ELF-1 (cell line): ENCODE measurements around the gene ZNF766.
A peak's percentile ranks its signal among the peaks of the same experiment; 100 is the strongest.
"Not testable (repeated sequence)": the region's sequence is repeated elsewhere in the genome, so short reads cannot be mapped to it uniquely, and the experiment has no call there.

Experiments
- DNase-seq: peaks from one replicate; pipeline ENCODE4 v3.0.0-alpha.2; 2016; ENCODE audit warnings: low read depth, low spot score

ZNF766 gene

DNA sequence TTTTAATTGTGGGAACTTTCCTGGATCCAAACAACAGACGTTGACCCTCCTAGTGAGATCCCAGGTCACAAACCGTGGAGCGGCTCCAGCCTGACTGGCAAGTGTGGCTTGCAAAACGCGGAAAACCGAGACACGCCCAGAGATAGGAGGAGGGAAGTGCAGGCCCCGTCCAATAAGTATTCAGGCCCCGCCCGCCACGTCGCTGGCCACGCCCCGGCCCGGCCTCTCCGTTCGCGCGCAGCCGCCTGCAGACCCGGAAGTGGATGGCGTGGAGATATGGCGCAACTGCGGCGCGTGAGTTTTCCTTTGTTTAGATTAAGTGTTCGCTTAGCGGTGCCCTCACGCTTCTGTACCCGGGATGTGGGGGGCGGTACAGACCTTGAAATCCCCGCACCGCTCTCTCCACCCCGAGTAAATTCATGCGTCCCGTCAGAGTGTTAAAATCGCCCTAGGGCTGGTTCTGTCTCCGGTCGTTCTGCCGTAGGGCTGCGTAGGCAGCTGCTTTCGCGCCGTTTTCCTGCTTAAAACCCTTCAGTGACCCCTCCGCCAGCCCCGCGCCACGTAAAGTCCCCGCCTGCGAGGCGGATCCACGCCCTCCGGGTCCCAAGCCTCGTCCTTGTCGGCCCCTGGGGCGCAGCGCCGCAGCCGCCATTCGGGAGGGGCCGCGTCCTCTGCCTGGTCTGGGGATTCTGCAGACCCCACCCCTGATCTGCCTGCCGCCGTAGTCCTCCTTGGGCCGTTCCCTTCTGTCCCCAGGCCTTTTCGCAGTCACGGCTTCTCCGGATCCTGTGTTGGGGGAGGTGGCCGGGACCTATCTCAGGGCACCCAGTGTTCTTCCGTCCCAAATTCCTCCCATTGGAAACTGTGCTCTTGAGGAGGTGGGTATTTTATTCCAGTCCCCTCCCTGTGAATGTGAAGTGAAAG is at the start of gene ZNF766:
Gene ZNF766, plus strand, starts transcription at position 250 of the 924 bp plus-strand sequence. Its CDS starts 27 bp downstream, at position 277.
- peak; percentile 98 for DNase-seq

DNA sequence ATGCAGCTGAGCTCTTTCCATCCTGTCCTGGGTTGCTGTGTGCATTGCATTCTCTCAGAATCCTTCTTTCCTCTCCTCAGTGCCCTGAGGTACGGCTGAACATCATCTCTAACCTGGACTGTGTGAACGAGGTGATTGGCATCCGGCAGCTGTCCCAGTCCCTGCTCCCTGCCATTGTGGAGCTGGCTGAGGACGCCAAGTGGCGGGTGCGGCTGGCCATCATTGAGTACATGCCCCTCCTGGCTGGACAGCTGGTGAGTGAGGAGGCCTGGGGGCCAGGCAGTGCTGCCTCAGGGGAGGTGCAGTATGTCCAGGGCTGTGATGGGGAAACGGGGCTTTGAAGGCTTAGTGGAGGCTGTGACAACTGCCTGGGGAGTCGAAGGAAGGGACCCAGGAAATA is 49.8 kb upstream of the ZNF766 start:
- DNase-seq: no peak

DNA sequence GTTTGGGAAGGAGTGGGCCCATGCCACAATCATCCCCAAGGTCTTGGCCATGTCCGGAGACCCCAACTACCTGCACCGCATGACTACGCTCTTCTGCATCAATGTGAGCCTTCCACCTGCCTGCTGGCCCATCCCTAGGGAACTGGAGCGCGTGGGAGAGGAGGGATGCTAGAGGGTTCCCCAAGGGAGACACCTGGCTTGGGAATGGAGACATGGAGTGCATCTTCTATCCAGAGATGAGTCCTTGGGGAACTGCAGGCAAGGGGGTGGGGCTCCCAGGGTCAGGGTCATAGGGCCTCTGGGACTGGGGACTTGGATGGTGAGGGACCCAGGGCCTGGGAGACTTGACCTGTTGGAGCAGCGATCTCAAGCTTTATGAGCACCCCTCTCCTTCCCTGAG is 48.4 kb upstream of the ZNF766 start:
- DNase-seq: no peak

DNA sequence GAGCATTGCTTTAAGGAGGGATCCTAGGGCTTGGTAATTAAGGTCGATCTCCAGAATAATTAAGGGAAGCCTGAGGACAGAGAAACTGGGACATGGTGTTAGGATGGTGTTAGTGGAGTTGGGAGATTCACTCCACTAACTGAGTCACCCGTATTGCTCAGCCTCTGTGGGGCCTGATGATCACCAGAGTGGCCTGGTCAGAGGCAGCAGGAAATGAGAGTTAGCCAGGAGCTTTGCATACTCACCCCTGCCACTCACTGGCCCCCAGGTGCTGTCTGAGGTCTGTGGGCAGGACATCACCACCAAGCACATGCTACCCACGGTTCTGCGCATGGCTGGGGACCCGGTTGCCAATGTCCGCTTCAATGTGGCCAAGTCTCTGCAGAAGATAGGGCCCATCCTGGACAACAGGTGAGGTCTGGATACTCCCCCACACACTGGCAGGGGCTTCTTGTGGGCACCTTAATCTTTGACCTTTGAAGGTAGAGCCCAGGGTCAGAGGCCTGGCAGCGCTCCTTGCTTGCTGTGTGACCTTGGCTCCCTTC is 47.5 kb upstream of the ZNF766 start:
- DNase-seq: no peak

DNA sequence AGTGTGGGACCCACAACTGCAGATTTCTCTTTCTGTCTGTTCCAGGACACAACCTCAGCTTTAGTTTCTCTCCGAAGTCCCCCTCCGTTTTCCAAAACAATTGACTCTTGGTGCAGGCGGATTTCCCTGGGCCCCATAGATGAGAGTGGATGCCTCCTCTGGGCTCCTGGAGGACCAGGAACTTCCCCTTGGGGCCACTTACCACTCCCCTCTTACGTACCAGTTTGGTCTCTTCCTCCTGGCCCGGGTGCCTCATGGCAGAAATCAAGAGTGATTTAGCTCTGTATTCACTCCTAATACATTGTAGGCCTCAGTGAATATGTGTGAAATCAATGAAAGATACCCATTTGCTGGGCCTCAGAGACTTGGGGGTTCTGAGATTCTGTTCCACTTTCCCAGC is 45.2 kb upstream of the ZNF766 start:
- no peak for DNase-seq

DNA sequence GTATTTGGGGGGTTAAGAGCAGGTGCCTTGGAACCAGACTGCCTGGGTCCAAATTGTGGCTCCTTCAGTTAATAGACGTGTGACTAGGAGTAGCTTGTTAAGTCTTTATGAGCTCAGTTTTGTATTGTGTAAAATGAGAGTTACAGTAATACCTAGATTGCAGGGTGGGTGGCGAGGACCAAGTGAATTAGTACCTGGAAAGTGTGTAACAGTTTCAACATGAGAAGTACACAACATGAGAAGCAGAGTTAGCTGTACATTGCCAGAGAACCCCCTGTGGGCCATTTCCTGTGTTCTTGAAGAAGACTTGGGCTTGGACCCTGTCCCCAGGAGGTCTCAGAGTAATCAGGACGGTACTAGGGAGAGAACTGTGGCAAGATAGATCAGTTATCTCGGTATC is 42.7 kb upstream of the ZNF766 start:
- no peak for DNase-seq

DNA sequence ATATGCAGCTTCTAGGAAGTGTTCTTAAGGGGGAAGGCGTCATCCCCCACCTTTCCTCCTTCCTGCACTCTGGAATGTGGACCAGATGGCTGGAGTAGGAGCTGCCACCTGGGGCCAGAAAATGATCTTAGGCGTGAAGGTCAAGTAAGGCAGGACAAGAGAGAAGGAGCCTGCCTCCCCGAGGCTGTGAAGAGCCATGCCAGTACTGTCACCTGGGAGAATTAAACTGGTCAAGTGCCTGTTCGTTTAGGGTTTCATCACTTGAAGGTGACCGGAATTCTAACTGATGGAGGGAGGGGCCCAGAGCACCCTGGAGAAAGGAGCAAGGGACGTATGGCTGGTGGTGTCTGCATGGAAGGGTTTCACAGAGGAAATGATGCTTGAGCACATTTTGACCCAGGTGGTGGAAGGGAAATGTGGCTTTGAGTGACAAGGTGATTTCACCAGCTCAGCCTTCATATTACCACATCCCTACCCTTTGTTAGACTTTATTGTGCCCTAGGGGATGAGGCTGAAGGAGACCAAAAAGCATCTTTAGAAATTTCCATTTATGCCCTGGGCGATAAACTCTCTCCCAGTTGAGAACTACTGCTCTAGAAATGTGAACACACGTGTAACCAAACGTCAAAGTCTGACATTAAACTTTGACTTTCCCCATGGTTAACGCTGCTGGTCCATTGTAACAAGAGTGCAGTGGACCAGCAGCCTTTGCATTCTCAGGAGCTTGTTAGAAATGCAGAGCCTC is 42.0 kb upstream of the ZNF766 start:
- DNase-seq: no peak

DNA sequence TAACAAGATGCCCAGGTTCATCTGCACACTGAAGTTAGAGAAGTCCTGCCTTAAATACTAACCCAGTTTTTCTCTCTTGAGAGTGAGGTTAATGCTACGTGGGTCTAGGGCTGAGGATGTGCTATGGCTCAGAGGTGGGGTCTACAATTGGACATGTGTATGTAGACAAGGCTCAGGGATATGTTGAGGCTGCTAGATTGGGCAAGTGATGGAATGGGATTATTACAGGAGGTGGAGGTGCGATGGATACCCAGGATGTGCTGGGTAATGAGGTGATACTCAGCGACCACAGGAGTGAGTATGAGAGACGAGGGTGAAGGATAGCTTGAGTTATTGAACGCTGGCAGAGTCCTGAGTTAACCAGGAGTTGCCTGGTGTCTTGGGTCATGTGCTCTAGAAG is 41.4 kb upstream of the ZNF766 start:
- DNase-seq: no peak

DNA sequence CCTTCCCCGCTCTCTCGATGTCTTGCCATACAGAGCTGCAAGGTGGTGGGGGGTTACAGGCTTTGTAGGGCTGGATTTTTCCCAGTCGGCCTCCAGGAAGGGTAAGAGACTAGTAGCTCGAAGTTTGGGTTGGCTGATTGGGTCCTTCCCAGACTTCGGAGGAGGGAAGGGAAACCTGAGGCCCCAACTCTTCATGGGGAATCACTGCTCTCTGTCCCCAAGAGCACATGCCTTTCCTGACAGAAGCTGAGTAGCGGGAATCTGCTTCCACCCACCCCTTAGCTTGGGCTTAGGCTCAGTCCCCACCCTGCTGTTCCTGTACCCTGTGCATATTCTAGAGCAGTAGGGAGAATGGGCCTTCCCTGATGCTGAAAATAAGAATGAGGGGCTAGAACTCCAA is 39.9 kb upstream of the ZNF766 start:
- no peak for DNase-seq

DNA sequence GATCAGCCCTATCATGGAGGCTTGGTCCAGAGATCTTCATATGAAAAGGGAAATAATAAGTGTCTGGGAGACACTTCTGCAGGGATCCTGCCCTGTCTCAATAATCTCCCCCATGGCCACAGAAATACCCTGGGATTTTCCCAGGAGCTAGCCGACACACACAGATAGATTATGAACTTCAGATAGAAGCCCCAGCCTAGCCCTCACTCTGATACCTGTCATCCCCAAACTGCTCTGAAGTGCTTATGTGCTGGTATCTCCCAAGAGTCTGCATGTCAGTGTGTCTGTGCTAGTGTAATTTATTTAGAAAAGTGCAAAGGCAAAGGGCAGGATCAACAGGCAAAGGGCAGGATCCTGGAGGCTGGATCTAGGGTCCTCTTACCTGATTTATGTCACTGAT is 38.7 kb upstream of the ZNF766 start:
- DNase-seq: no peak

DNA sequence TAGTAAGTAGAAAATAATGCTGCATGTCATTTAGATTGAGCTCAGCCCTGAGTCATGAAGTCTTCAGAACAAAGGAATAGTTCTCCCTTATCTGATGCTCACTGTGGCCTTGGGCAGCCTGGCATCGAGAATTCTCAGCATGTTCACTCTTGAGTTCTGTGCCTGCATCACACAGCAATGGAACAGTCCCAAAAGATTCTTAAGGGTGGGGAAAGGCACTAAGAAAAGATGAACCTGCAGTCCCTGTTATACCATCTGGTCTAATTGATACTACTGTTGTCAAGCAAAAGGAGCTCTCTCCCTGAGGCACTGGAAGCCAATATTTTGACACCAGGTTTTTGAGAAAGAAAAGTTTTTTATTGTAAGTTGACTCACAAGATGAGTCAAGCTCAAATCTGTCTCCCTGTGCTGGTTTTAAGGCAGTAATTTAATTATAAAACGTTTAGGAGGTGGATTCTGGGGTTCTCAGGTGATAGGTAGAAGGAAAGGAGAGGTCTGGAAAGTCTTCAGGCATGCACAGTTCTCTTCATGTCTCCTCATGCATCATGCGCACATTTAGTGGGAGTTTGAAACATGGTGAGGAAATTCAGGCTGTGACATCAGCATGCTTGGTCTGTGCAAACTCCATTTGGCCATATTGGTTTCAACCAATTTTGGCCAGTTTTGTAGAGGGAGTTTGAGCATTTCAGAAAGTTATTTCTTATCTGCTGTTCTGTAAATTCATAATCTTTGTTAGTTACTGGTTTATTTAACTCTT is 38.1 kb upstream of the ZNF766 start:
- DNase-seq: peak; percentile 9

DNA sequence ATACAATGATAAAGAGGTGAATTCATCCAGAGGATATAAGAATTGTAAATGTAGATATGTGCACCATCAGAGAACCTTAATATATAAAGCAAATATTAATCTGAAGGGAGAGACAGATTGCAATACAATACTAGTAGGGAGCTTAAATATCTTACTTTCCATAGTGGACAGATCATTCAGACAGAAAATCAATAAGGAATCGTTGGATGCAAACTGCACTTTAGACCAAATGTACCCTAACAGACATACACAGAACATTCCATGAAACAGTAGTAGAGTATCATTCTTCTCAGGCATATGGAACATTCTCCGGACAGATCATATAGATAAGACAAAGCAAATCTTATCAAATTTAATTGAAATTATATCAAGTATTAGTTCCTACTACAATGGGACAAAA is 35.0 kb upstream of the ZNF766 start:
- no peak for DNase-seq

DNA sequence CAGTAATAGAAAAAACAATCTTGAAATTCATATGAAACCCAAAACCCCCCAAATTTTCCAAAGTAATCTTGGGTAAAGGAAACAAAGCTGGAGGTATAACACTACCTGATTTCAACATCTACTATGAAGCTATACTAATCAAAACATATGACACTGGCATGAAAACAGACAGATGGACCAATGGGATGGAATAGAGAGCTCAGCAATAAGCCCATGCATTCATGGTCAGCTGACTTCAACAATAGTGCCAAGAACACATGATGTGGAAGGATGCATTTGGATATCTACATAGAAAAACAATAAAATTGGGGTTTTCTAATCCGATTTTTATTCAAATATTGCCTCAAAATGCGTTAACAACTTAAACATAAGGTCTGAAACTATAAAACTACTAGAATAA is 32.2 kb upstream of the ZNF766 start:
- DNase-seq: no peak

DNA sequence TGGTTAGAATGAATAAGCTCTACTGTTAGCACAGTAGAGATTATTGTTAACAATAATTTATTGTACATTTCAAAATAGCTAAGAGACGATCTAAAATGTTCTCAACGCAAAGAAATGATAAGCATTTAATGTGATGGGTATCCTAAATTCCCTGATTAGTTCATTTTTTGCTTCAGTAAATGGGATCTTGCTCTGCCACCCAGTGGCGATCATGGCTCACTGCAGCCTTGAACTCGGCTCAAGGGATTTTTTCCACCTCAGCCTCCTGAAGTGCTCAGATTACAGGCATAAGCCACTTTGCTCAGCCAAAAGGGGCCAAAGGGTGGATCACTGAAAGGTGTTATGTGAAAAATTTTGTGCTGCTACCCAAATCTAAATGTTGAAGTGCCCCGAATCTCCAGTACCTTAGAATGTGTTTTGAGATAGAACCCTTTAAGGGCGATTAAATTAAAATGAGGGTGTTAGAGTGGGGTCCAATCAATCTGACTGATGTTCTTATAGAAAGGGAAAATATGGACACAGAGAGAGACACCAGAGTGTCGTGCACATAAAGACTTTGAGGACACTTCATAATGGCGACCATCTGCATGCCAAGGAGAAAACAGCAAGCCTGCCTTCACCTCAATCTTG is 31.5 kb upstream of the ZNF766 start:
- peak; percentile 76 for DNase-seq

DNA sequence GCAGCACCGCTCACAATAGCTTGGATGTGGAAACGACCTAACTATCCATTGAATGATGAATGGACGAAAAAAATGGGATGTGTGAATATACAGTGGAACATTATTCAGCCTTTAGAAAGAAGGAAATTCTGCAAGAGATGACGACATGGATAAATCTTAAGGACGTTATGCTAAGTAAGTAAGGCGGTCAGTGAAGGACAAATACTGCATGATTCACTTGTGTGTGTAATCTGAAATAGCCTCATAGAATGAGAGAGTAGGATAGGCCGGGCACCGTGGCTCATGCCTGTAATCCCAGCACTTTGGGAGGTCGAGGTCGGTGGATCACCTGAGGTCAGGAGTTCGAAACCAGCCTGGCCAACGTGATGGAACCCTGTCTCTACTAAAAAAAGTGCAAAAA is 25.4 kb upstream of the ZNF766 start:
- DNase-seq: no peak

DNA sequence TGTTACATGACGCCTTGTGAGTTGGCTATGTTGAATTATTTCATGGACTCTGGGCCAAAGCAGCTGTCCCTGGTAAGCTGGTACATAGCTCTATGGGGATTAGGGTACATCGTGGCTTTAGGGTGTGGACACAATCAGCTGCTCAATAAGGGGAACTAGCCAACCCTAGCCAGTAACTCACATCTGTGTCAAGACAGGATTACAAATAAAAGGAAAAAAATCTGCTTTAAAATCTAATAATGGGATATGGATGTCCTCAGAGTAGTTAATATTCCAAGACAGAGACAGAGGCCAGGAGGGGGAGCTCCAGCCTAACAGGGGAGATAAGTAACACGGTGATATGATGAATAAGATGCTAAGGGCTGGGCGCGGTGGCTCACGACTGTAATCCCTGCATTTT is 21.1 kb upstream of the ZNF766 start:
- DNase-seq: peak; percentile 41

DNA sequence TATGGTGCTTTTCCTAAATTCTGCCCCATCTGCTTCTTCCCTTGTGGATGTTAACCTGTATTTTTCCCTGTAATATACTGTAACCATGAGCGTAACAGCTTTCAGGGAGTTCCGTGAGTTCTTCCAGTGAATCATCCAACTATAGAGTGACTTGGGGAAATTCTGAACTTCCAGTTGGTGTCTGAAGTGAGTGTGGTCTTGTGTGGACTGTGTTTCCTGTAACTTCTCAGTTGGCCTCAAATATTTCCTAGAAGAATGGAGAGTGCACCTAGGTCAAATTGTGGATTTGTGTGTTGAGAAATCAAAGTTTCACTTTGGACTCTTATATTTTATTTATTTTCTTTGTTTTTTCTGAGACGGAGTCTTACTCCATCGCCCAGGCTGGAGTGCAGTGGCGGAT is 11.0 kb upstream of the ZNF766 start:
- no peak for DNase-seq

DNA sequence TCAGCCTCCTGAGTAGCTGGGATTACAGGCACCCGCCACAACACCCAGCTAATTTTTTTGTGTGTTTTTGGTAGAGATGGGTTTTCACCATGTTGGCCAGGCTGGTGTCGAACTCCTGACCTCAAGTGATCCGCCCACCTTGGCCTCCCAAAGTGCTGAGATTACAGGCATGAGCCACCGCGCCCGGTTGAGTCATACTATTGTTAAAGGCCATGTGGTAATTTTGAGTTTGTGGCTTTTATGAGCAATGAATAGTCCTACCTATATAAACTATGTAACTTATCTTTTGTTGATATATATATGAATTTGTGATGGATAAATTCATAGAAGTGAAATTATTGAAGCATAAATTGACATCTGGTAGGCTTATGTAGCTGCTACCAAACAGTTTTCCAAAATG is 3.8 kb upstream of the ZNF766 start:
- DNase-seq: not testable (repeated sequence)

DNA sequence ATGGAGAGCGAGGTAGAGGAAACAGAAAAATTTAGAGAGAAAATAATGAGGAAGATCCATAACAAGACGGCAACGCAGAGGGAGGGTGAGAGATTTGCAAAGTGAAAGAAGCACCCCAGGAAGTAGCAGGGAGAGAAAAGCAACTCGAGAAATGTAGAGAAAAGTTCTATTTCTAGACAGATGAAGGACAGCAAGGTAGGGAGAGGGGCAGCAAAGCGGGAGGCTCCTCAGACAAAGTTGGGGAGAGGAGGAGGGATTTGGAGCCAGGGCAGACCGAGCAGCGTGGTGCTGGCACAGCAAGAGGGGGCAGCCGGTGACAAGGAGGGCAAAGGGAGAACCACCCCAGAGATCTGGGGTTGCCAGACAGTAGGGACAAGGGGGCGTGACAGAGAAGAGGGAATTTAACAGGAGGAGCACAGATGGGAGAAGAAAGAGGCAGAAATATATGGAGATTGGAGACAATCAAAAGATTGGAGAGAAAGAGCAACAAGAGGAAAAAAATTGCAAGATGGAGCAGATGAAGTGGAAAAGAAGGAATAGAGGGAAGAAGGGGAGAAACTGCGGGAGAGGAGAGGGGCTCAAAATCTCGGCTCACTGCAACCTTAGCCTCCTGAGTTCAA is 989 bp downstream of the ZNF766 start:
- no peak for DNase-seq

DNA sequence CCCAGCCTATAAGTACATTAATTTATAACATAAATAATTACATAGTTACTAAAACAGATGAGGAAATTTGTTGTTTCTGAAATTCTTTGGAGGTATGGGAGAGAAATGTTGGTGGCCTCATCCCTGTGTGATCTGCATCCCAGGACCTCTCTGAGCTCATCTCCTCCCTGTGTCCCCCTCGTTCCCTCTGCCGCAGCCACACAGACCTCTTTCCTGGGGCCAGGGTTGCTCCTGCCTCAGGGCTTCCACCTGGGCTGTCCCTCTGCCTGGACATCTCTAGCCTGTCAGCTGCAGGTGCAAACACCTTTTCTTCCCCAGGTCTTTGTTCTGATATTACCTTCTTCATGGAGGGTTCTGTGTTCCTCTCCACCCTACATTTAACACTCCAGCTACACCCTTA is 3.9 kb downstream of the ZNF766 start:
- DNase-seq: no peak

DNA sequence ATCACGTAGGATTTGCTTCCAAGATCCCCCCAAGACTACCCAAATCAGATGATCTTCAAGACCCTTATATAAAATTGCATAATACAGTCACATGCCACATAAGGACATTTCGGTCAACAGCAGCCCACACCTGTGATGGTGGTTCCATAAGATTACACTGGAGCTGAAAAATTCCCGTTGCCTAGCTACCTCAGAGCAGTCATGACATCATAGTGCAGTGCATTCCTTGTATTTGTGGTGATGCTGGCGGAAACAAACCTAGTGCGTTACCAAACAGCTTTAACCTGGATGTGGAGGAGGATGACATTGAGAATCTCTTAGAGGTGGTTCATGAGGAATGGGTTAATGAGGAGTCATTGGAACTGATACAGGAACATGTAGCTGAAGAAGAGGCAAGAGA is 4.8 kb downstream of the ZNF766 start:
- DNase-seq: no peak
